WI38 (cell line): ENCODE measurements around the gene SP1.
"Not testable (repeated sequence)": the region's sequence is repeated elsewhere in the genome, so short reads cannot be mapped to it uniquely, and the experiment has no call there.

ENCODE experiments used
- H3K4me3 ChIP-seq: 2 replicates; pipeline ENCODE4 v1.5.1; 2011; ENCODE audit warnings: low read depth, mild to moderate bottlenecking, control low read depth, low read length
- CTCF ChIP-seq: IDR thresholded peaks from 2 replicates; pipeline ENCODE4 v1.5.1; 2012; ENCODE audit warnings: low read depth, mild to moderate bottlenecking, control low read depth, low read length

The SP1 gene

GRCh38 chr12:53418221-53418620 lies 38.2 kb downstream of the SP1 start:
- H3K4me3 ChIP-seq, result no peak overlapping the region
- TF ChIP-seq CTCF, result no peak

- no peak for TF ChIP-seq CTCF
- no peak overlapping the region for H3K4me3 ChIP-seq
Measured at GRCh38 chr12:53419756-53420155, 39.8 kb downstream of the SP1 start.

- H3K4me3 ChIP-seq, result not testable (repeated sequence)
Measured at GRCh38 chr12:53422247-53422646, 42.3 kb downstream of the SP1 start.

- no peak for TF ChIP-seq CTCF
- no peak within 1 kb of the TSS for H3K4me3 ChIP-seq
Measured at GRCh38 chr12:53423597-53423996, 43.6 kb downstream of the SP1 start, which contains the start of gene AMHR2. Gene AMHR2 (plus strand): TSS chr12:53423855. CDS start chr12:53423935, 80 bp downstream.

GRCh38 chr12:53424626-53425514 lies 44.9 kb downstream of the SP1 start:
- TF ChIP-seq CTCF, result no peak
- H3K4me3 ChIP-seq, result no peak overlapping the region

GRCh38 chr12:53425515-53426150 lies 45.7 kb downstream of the SP1 start:
- no peak overlapping the region for H3K4me3 ChIP-seq
- no peak for TF ChIP-seq CTCF

GRCh38 chr12:53427905-53428594 lies 48.1 kb downstream of the SP1 start:
- H3K4me3 ChIP-seq, result no peak overlapping the region
- no peak for TF ChIP-seq CTCF
